H1 (cell line): Measurements from ENCODE around the gene DOCK1. TPM values are rescaled to one million over a fixed set of nuclear protein-coding genes. Genes with fewer than 3 reads are reported as not detected.

Experiments used
- CTCF ChIA-PET: fragments of 300-600 bp; sonication (Branson Sonifier 250); formaldehyde crosslinking; loops from one replicate; lab custom pipeline; 2021; ENCODE audit not compliant: partially characterized antibody; lab: Charles Lee
- POLR2A ChIA-PET: fragments of 300-600 bp; sonication (Branson Sonifier 250); formaldehyde crosslinking; loops from one replicate; lab custom pipeline; 2021; ENCODE audit warnings: inconsistent platforms; ENCODE audit not compliant: partially characterized antibody; lab: Charles Lee
- DNase-seq, 2 experiments: peaks; one replicate each; pipeline versions ENCODE4 v3.0.0 to v3.0.0-alpha.2; 2010 to 2022; ENCODE audit warnings: low spot score in 2 of 2, low read depth in 1 of 2, mixed read lengths in 1 of 2
- FAIRE-seq: peaks from 2 replicates; lab custom pipeline; 2011; peaks lifted over from hg19 to GRCh38; lab: Jason Lieb, UNC
- H2AFZ ChIP-seq: 2 replicates; pipeline ENCODE4 v1.8.1; 2012; ENCODE audit warnings: low read length, inconsistent platforms
- H2AK5ac ChIP-seq: 2 replicates; pipeline ENCODE4 v1.6.1; 2013; ENCODE audit warnings: low read depth, low read length
- H2BK120ac ChIP-seq: replicated peaks from 2 replicates; pipeline ENCODE3; 2013; ENCODE audit warnings: low read depth, low read length, inconsistent platforms
- H2BK12ac ChIP-seq: 2 replicates; pipeline ENCODE4 v1.6.1; 2013; ENCODE audit warnings: low read depth, low read length
- H2BK15ac ChIP-seq: 2 replicates; pipeline ENCODE4 v1.6.1; 2013; ENCODE audit warnings: low read length
- H2BK20ac ChIP-seq: 2 replicates; pipeline ENCODE4 v1.6.1; 2013; ENCODE audit warnings: low read length
- H2BK5ac ChIP-seq: 2 replicates; pipeline ENCODE4 v1.6.1; 2013; ENCODE audit warnings: low read depth, low read length
- H3K14ac ChIP-seq: 2 replicates; pipeline ENCODE4 v1.6.1; 2013; ENCODE audit warnings: inconsistent platforms; ENCODE audit not compliant: insufficient read length
- H3K18ac ChIP-seq: 2 replicates; pipeline ENCODE4 v1.6.1; 2013; ENCODE audit warnings: low read length; ENCODE audit errors: extremely low read depth
- H3K23ac ChIP-seq: 2 replicates; pipeline ENCODE4 v1.6.1; 2013; ENCODE audit warnings: inconsistent platforms; ENCODE audit not compliant: insufficient read length
- H3K23me2 ChIP-seq: 2 replicates; pipeline ENCODE4 v1.6.1; 2013; ENCODE audit warnings: low read depth, low read length
- H3K27ac ChIP-seq: 2 replicates; pipeline ENCODE4 v1.6.1; 2011; ENCODE audit warnings: low read depth, low read length, inconsistent platforms
- H3K27me3 ChIP-seq, 4 experiments: replicated peaks in 1 of 4; 1 replicate in 1 of 4; 2 replicates in 3 of 4; pipeline versions ENCODE4 v1.6.1 to v1.8.1; 2011 to 2013; ENCODE audit warnings: low read length in 3 of 4, mild to moderate bottlenecking in 3 of 4, inconsistent platforms in 2 of 4, mixed read lengths in 2 of 4, moderate library complexity in 1 of 4; ENCODE audit not compliant: control insufficient read depth in 3 of 4, insufficient read depth in 3 of 4; ENCODE audit errors: extremely low read depth in 1 of 4
- H3K36me3 ChIP-seq, 4 experiments: 2 replicates each; pipeline versions ENCODE4 v1.6.1 to v1.8.1; 2011 to 2013; ENCODE audit warnings: mild to moderate bottlenecking in 4 of 4, low read length in 3 of 4, moderate library complexity in 2 of 4, control low read depth in 1 of 4, inconsistent platforms in 1 of 4; ENCODE audit not compliant: insufficient read depth in 4 of 4, control insufficient read depth in 2 of 4
- H3K4ac ChIP-seq: replicated peaks from 2 replicates; pipeline ENCODE3; 2013; ENCODE audit warnings: low read length, low read depth, mixed read lengths, inconsistent platforms; ENCODE audit not compliant: insufficient read length
- H3K4me1 ChIP-seq, 4 experiments: replicated peaks in 1 of 4; 1 replicate in 1 of 4; 2 replicates in 3 of 4; pipeline versions ENCODE4 v1.6.1 to v1.8.1; 2011 to 2013; ENCODE audit warnings: low read length in 3 of 4, inconsistent platforms in 2 of 4, mixed read lengths in 1 of 4; ENCODE audit not compliant: insufficient read depth in 4 of 4, control insufficient read depth in 3 of 4
- H3K4me2 ChIP-seq, 2 experiments: 2 replicates each; pipeline versions ENCODE4 v1.6.1 to v1.8.1; 2011 to 2013; ENCODE audit warnings: low read depth in 2 of 2, low read length in 2 of 2, control low read depth in 1 of 2, inconsistent platforms in 1 of 2, mild to moderate bottlenecking in 1 of 2; ENCODE audit not compliant: insufficient read depth in 1 of 2
- H3K4me3 ChIP-seq, 4 experiments: fragments of 200-600, 300-600 bp in 1 of 4; sonication (generic), shearing (Covaris generic), sonication (Bioruptor Twin) in 1 of 4; 2 replicates each; pipeline versions ENCODE4 v1.5.1 to v1.8.1; 2011 to 2016; ENCODE audit warnings: low read length in 4 of 4, low read depth in 3 of 4, control low read depth in 2 of 4, inconsistent platforms in 2 of 4, mild to moderate bottlenecking in 2 of 4, mixed read lengths in 1 of 4, moderate library complexity in 1 of 4; ENCODE audit not compliant: insufficient read depth in 2 of 4; ENCODE audit errors: extremely low read depth in 1 of 4
- H3K56ac ChIP-seq: replicated peaks from 2 replicates; pipeline ENCODE3; 2013; ENCODE audit warnings: low read depth, mild to moderate bottlenecking, mixed read lengths, low read length, inconsistent platforms; ENCODE audit not compliant: insufficient read length
- H3K79me1 ChIP-seq: 2 replicates; pipeline ENCODE4 v1.6.1; 2013; ENCODE audit warnings: low read depth, low read length, control low read depth
- H3K79me2 ChIP-seq, 2 experiments: 2 replicates each; pipeline versions ENCODE4 v1.6.1 to v1.8.1; 2012 to 2013; ENCODE audit warnings: low read length in 2 of 2, mild to moderate bottlenecking in 2 of 2, inconsistent platforms in 1 of 2; ENCODE audit not compliant: insufficient read depth in 2 of 2, control insufficient read depth in 1 of 2
- H3K9ac ChIP-seq, 4 experiments: replicated peaks in 1 of 4; 1 replicate in 1 of 4; 2 replicates in 3 of 4; pipeline versions ENCODE4 v1.6.1 to v1.8.1; 2011 to 2013; ENCODE audit warnings: low read depth in 3 of 4, low read length in 3 of 4, control low read depth in 2 of 4, mild to moderate bottlenecking in 2 of 4, moderate library complexity in 2 of 4, inconsistent platforms in 1 of 4; ENCODE audit errors: extremely low read depth in 1 of 4
- H3K9me3 ChIP-seq, 2 experiments: 2 replicates each; pipeline versions ENCODE4 v1.6.1 to v1.8.1; 2012 to 2013; ENCODE audit warnings: mild to moderate bottlenecking in 2 of 2, moderate library complexity in 2 of 2, control low read depth in 1 of 2, inconsistent platforms in 1 of 2, low read depth in 1 of 2, low read length in 1 of 2, mixed read lengths in 1 of 2; ENCODE audit not compliant: insufficient read depth in 2 of 2
- H4K20me1 ChIP-seq, 2 experiments: replicated peaks in 1 of 2; 2 replicates each; pipeline versions ENCODE3 to v1.8.1; 2011 to 2013; ENCODE audit warnings: inconsistent platforms in 2 of 2, low read length in 2 of 2, mild to moderate bottlenecking in 1 of 2; ENCODE audit not compliant: insufficient read depth in 2 of 2, control insufficient read depth in 1 of 2
- H4K5ac ChIP-seq: 2 replicates; pipeline ENCODE4 v1.6.1; 2013; ENCODE audit warnings: low read length, low read depth, mixed read lengths, inconsistent platforms; ENCODE audit not compliant: insufficient read length
- H4K8ac ChIP-seq: 2 replicates; pipeline ENCODE4 v1.8.0; 2013; ENCODE audit warnings: mild to moderate bottlenecking, moderate library complexity, low read length, inconsistent platforms; ENCODE audit not compliant: insufficient read depth; ENCODE audit errors: extremely low read depth
- H4K91ac ChIP-seq: replicated peaks from 2 replicates; pipeline ENCODE3; 2013; ENCODE audit warnings: low read length, mixed read lengths, inconsistent platforms; ENCODE audit not compliant: insufficient read length
- CHD2 ChIP-seq: IDR thresholded peaks from 2 replicates; pipeline ENCODE4 v1.6.1; 2012; ENCODE audit warnings: low read length, improper control_type of control experiment
- JUND ChIP-seq: IDR thresholded peaks from 2 replicates; pipeline ENCODE4 v1.6.1; 2011; ENCODE audit warnings: mild to moderate bottlenecking, improper control_type of control experiment, low read length
- KDM4A ChIP-seq: IDR thresholded peaks from one replicate; pipeline ENCODE4 v1.7.1; 2012; ENCODE audit warnings: low read depth, mild to moderate bottlenecking, moderate library complexity, low read length, inconsistent platforms; ENCODE audit not compliant: severe bottlenecking
- SAP30 ChIP-seq: fragments of 300-600 bp; sonication (generic); IDR thresholded peaks from 2 replicates; pipeline ENCODE4 v1.7.1; 2012; ENCODE audit warnings: low read length, moderate library complexity, mild to moderate bottlenecking, inconsistent platforms; ENCODE audit not compliant: insufficient read depth, insufficient replicate concordance
- SP1 ChIP-seq: IDR thresholded peaks from 2 replicates; pipeline ENCODE4 v1.6.1; 2011; ENCODE audit warnings: low read depth, low read length
- TAF7 ChIP-seq: optimal IDR thresholded peaks from 2 replicates; pipeline ENCODE3; 2011; ENCODE audit warnings: low read depth, mild to moderate bottlenecking, inconsistent platforms, low read length, moderate library complexity, borderline replicate concordance
- WGBS, 2 experiments: shearing (Covaris generic) in 1 of 2; methylation state at CpG; one replicate each; pipeline versions ENCODE4 v1.1.6 to v1.1.7; 2013 to 2015; ENCODE audit warnings: low lambda C conversion rate in 2 of 2, mixed read lengths in 2 of 2, inconsistent platforms in 1 of 2, low coverage in 1 of 2, missing lambda C conversion rate in 1 of 2; ENCODE audit not compliant: insufficient replicate concordance in 2 of 2, insufficient coverage in 1 of 2, insufficient read length in 1 of 2; ENCODE audit errors: extremely low coverage in 1 of 2, missing lambda C conversion rate in 1 of 2; 5-methylcytosine and 5-hydroxymethylcytosine counted together
- polyA plus RNA-seq, 7 experiments: library from polyadenylated mRNA; depleted of rRNA in 3 of 7; stranded (reverse) in 5 of 7; unstranded in 2 of 7; fragments of >200 nt in 5 of 7; fragments of 200-250 nt in 2 of 7; gene quantifications; 1 replicate in 5 of 7; 2 replicates in 1 of 7; 4 replicates in 1 of 7; pipeline versions ENCODE4 v1.2.1 to v1.2.3, GENCODE V29; 2011 to 2013; ENCODE audit warnings: missing spikeins in 2 of 7, mixed read lengths in 2 of 7
- total RNA-seq: library from RNA; stranded (reverse); fragmentation: NEBNext Ultra II Directional; extraction: Animal tissue kit (Norgen Biotek cat#: 25700); gene quantifications from 2 replicates; pipeline ENCODE4 v1.2.1, GENCODE V29; 2021
- TF ChIP-seq, protein P1 (sequence below): IDR thresholded peaks from 2 replicates; pipeline ENCODE4 v1.6.1; 2012; ENCODE audit warnings: inconsistent platforms

Gene DOCK1
- total and polyA plus RNA-seq, 2 of the 8 experiments (the other 6 are each of a cell fraction or from before 2014, with no cell fraction given) = 11.6 to 53.0 TPM

DNA sequence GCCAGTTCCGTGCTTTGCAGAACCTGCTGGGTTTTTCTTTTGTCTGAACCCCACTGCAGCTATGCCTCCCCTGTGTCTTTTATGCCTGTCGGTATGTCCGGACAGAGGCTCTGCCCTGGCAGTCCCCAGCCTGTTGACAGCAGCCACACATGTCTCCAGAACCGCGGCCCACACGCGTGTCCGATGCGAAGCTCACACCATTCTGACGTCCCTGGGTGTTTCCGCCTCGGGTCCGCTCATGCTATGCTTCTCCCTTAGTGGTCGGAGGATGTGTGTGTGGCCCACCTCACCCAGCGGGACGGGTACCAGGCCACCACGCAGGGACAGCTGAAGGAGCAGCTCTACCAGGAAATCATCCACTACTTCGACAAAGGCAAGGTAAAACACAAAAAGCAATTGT lies 479.3 kb downstream of the DOCK1 start:
- Histone ChIP-seq H3K4me1 (peaks cover 0 to 6% (median 3%) of the 10 kb centered on the region in 4 experiments; a peak in 3 of 7 replicates), H3K9me3 (no peaks in the 10 kb centered on the region; a peak in 2 of 4 replicates), H3K4me3 (no peak overlapping the region), H3K79me2 (no peaks in the 10 kb centered on the region), H3K23ac (no peak overlapping the region), H2BK120ac (no peak overlapping the region), H3K18ac (no peak overlapping the region), H3K36me3 (peaks cover 0 to 3% (median 0%) of the 10 kb centered on the region in 4 experiments; a peak in 1 of 8 replicates), H3K4ac (no peak overlapping the region), H3K14ac (no peak overlapping the region), H3K9ac (no peak overlapping the region), H2BK12ac (no peak overlapping the region), H2BK15ac (no peak overlapping the region), H3K4me2 (no peak overlapping the region), H2BK5ac (no peak overlapping the region), H4K20me1 (no peaks in the 10 kb centered on the region), H3K23me2 (no peaks in the 10 kb centered on the region), H4K91ac (no peak overlapping the region), H3K79me1 (no peaks in the 10 kb centered on the region), H4K8ac (no peak overlapping the region), H3K27me3 (no peaks in the 10 kb centered on the region), H2AFZ (no peak overlapping the region), H2AK5ac (no peak overlapping the region), H4K5ac (no peak overlapping the region), H2BK20ac (no peak overlapping the region), H3K56ac (no peak overlapping the region), H3K27ac (no peak overlapping the region)
- 92% methylated on average over 18 of the region's 18 CpGs; no CpG with 5 or more reads in 1 of the 2 experiments for WGBS, 2 experiments
- ChIA-PET POLR2A (no interaction called here), CTCF (no interaction called here)
- no peak for FAIRE-seq
- DNase-seq = no peak
- TF ChIP-seq JUND (no peak), TAF7 (no peak), SP1 (no peak), CHD2 (no peak), KDM4A (no peak), SAP30 (no peak)
- TF ChIP-seq, protein P1, sequence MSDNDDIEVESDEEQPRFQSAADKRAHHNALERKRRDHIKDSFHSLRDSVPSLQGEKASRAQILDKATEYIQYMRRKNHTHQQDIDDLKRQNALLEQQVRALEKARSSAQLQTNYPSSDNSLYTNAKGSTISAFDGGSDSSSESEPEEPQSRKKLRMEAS = no peak
